PFSK-1 (cell line): ENCODE measurements around the gene GMIP.

Experiments used
- FOXP2 ChIP-seq: optimal IDR thresholded peaks from 2 replicates; pipeline ENCODE3; 2011; ENCODE audit warnings: borderline replicate concordance, control low read depth, inconsistent platforms; ENCODE audit not compliant: insufficient read depth; ENCODE audit errors: extremely low read length, extremely low read depth
- POLR2AphosphoS5 ChIP-seq: IDR thresholded peaks from 2 replicates; pipeline ENCODE4 v1.6.1; 2012; ENCODE audit warnings: low read depth, mild to moderate bottlenecking, control low read depth, low read length, moderate library complexity
- REST ChIP-seq, 2 experiments: IDR thresholded peaks; 2 replicates each; pipeline versions ENCODE4 v1.6.1 to v1.8.0; 2011 to 2012; ENCODE audit warnings: low read depth in 2 of 2, low read length in 2 of 2, control low read depth in 1 of 2, inconsistent platforms in 1 of 2, mild to moderate bottlenecking in 1 of 2, moderate library complexity in 1 of 2; ENCODE audit not compliant: insufficient read depth in 1 of 2
- SIN3A ChIP-seq: IDR thresholded peaks from 2 replicates; pipeline ENCODE4 v1.6.1; 2012; ENCODE audit warnings: mild to moderate bottlenecking, low read length, moderate library complexity, borderline replicate concordance; ENCODE audit not compliant: insufficient read depth
- TAF1 ChIP-seq: IDR thresholded peaks from 2 replicates; pipeline ENCODE4 v1.6.1; 2012; ENCODE audit warnings: low read length, control low read depth, borderline replicate concordance; ENCODE audit not compliant: insufficient read depth

GRCh38 chr19:19672816-19673215 lies 29.4 kb upstream of the GMIP start:
- TF ChIP-seq POLR2AphosphoS5 (no peak), REST (IDR thresholded peaks at IDR 0.05; ENCODE audit: insufficient read depth in 1 of 2, low read depth in 2 of 2, low read length in 2 of 2) (no peak), TAF1 (no peak), FOXP2 (no peak), SIN3A (no peak)
